NCI-H510A treated with DMSO at 0.1 percent for 48 hours (cell line): ENCODE results near the gene PGBD5.

Experiments used
- DNase-seq: peaks from one replicate; lab custom pipeline; 2025; lab: John Stamatoyannopoulos, UW

The PGBD5 gene

GRCh38 chr1:230376296-230376695, 49.8 kb downstream of the PGBD5 start:
- no peak for DNase-seq

- no peak for DNase-seq
Measured at GRCh38 chr1:230375780-230376179, 50.4 kb downstream of the PGBD5 start.

DNA sequence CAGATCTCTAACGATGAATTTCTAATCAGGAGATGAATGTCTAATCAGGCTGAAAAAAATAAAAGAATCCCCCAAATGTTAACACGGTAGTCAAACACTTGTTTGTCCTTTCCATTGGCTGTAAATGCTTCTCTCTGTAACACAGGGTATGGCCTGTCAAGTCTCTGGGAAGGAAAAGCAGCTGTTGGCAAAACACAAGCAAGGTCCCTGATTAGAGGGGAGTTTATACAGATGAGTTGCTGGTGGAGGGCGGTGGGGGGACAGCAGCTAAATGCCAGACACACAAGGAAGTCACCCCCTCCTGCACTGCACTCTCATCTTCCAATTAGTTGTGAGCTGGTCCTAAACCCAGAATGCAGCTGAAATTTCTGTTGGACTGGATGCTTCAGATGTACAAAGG, 51.0 kb downstream of the PGBD5 start:
- DNase-seq: no peak

DNA sequence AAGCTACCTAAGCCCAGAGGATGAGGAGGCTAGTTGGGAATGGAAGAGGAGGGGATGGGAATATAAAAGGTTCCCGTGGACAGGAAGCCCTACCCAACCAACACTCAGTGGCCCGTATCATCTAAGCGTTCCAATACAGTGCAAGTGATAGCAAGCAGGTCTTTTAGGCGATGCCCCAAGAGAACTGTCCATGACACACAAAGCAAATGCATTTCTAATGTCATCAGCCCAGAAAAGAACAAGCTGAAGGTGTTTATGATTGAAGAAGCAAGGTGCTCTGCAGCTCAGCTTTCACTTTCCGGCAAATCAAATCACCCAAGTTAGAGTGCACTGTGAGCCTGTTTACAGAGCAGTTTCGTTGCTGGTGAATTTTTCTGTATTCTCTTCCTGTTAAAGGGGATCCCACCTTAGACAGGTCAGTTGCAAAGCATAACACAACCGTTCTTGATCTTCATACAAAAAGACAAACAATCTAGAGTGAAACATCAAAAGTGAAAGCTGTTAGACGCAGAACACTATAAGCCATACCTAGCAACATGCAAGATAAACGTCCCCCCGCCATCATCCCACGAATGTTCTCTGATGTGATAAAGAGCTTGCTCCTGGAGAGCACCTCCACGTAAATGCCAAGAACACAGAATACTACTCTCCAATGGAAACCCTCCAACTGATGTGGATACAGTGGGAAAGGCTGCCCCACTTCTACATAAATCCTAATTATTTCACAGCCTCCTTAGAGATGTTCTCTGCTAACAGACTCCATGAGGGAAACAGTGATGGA, 54.0 kb downstream of the PGBD5 start:
- DNase-seq: no peak

GRCh38 chr1:230370109-230370508, 56.0 kb downstream of the PGBD5 start:
- no peak for DNase-seq

- DNase-seq: no peak
Measured at GRCh38 chr1:230368871-230369270, 57.3 kb downstream of the PGBD5 start.

DNA sequence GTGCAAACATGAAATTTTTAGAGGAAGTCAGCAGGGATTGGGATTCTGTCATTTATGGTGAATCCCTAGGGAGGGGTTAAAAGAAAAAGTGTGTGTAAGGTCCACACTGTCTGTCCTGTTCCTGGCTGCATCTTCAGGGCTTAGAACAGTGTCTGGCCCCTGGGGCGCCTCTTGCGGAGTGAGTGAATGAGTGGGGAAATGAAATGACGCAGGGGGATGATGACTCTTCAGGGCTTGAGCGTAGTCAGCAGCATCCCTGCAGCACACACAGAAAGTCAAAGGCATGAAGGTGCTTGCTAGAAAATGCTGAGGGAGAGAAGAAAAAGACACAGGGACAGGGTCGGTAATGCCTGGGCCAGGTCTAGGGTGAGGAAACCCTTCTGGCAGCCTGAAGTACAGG, 57.8 kb downstream of the PGBD5 start:
- no peak for DNase-seq

- no peak for DNase-seq
Measured at GRCh38 chr1:230366504-230366915, 59.6 kb downstream of the PGBD5 start.

DNA sequence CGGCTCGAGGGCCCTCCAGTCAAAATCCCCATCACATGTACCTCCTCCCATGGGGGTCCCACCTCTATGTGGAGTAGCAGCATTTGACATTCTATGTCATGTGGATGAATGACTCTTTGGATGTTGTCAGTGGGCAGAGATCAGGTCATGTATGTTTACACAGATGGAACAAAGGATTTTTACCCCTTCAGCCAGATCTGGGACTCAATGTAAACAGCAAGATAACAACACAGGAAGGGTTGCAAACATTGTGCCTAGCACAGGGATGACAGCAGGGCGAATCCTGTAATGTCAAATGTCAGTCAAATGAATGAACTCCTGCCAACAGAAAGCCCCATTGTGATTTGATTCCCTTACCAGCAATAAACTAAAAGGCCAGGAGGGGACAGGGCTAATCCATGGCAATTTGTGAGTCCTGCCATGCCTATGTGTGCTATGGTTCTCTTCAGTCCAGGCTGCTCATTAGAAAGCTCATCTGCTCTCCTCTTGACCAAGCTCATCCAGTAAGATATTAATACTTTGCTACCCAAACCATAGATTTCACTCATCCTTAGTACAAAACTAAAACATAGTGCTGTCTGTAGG, 60.3 kb downstream of the PGBD5 start:
- peak; percentile 49 for DNase-seq

DNA sequence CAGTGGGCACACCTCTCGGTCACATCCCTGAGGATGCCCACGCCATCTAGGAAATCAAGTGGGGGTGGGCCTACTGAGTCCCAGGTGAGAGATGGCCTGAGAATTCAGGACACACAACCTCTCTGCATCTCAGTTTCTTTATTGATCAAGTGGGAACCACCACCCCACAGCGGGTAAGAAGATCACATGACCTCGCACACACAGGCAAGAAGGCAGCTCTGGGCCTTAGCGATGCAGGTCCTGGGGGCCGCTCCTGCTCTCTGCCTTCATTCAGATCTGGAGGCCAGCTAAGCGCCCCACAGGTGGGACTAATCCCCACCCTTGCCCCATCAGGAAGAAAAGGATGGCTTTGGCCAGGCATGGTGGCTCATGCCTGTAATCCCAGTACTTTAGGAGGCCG, 63.2 kb downstream of the PGBD5 start:
- no peak for DNase-seq

DNA sequence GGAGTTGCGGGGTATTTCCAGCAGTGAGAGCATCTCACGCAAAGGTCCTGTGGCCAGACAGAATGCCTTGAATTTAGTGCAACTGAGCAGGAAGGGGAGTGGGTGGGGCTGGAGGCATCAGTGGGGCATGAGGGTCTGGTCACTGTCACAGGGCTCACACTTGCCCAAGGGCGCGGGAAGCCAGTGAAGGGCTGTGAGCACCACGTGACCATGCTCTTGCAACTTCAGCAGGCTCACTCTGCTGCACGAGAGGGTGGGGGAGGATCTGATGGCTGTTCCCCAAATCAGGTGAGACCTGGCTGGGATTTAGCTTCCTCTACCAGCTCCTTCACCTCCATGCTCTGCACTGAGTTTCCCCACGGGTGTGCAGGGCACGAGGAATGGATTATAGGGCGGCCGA, 64.2 kb downstream of the PGBD5 start:
- DNase-seq: no peak

DNA sequence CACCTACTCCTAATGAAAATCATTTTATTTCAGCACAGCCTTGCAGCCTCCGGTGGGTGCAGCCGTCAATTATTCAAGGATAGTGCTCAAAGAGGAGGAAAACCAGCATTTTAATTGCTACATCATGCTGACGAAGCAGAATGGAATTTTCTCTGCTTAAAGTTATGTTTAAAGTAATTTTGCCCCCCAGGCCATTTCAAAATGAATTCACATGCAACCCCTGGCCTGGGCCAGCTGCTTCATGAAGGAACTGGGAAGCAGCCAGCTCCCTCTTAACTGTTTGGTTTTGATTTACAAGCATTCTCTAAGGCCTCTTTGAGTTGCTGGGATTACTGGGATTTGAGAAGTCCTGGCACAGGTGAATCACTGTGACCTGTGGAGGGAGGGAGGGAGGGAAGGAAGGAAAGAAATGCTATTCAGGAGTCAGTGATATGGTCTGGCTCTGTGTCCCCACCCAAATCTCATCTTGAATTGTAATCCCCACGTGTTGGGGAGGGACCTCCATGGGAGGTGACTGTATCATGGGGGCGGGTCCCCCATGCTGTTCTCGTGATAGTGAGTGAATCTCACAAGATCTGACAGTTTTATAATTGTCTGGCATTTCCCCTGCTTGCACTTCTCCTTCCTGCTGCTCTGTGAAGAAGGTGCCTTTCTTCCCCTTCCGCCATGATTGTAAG, 66.0 kb downstream of the PGBD5 start:
- DNase-seq: no peak

- no peak for DNase-seq
Measured at GRCh38 chr1:230356869-230357794, 69.0 kb downstream of the PGBD5 start.

DNA sequence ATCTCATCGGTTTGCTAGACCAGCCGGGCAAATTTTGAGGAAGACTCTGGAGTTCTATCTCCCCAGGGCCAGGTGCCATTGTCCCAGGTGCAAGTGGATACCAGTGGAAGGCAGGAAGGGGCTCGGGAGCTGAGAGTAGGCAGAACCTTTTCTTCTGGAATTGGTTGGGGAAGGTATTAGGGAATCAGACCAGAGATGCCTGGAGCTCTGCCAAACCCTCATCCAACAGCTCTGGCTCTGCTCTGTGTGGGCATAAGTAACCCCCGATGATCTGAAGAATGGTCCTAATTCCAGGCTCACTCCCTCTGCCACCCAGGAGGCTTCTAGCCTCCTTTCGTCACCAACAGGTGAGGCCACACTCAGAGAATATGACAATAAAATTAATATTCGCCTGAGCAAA, 69.9 kb downstream of the PGBD5 start:
- no peak for DNase-seq

GRCh38 chr1:230355594-230355993, 70.5 kb downstream of the PGBD5 start:
- DNase-seq: no peak

GRCh38 chr1:230355128-230355527, 71.0 kb downstream of the PGBD5 start:
- DNase-seq: no peak

- DNase-seq: no peak
Measured at GRCh38 chr1:230354005-230354404, 72.1 kb downstream of the PGBD5 start.

DNA sequence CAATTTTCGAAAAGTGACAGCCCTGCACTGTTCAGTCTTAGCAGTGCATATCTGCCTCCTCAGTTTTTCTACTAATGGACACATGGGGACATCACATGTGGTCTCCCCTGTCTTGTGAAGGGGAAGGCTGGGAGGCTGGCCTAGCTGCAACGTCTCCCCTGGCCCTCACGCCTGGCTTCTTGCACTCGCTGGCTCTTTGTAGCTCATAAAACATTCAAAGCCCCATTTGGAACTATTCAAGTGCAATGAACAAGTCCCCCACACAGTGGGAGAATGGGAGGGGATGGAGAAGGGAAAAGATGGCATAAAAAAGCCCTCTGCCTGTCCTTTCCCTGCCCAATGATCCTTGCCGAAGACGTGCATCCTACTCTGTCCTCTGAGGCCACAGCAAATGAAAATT, 73.6 kb downstream of the PGBD5 start:
- no peak for DNase-seq

- no peak for DNase-seq
Measured at GRCh38 chr1:230351983-230352382, 74.1 kb downstream of the PGBD5 start.

DNA sequence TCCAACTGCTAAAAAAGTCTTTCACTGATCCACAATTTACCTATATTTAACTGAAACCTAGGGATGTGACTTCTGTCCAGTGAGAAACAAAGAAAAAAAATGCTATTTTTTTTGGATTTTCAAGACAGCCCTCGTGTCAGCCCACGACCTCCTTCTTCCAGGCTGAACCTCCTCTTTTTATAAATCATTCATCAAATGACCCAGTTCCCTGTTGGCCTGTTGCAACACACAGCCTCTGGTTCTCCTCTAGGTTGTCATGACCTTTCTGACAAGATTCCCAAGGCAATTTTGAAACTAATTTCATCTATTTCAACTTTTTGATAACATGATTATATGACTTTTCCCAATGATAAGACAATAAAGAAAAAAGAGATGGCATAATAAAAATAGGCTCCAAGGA, 74.6 kb downstream of the PGBD5 start:
- no peak for DNase-seq

DNA sequence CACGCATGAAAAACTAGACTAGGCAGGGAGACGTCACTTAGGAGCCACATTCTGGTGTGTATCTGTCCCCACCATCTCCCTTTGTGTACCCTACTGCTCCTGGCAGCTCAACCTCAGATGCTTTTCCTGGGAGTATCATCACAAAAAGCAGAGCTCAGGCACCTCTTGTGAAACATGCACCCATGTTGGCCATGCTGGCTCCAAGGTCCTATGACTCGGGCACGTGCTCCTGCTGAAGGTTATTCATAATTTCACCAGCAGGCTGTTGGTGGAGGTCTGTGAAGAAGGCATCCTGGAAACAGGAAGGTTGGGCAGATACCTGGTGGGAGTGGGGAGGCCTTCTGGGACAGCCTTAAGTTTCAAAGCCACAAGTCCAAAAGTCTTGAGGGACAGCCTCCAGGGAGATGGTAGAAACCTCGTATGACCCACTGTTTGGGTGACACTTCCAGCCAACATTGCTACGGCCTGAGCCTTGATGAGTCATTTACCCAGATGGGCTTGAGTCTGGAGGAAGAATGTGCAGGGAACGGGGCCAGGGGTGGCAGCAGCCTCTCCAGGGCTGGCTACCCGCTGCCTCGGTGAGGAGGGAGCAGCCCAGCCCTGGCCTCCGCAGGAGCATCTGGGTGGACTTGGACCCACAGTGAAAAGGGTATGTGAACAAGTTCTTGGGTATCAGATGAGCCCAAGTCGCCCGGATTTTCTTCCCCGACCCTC, 75.8 kb downstream of the PGBD5 start:
- no peak for DNase-seq

DNA sequence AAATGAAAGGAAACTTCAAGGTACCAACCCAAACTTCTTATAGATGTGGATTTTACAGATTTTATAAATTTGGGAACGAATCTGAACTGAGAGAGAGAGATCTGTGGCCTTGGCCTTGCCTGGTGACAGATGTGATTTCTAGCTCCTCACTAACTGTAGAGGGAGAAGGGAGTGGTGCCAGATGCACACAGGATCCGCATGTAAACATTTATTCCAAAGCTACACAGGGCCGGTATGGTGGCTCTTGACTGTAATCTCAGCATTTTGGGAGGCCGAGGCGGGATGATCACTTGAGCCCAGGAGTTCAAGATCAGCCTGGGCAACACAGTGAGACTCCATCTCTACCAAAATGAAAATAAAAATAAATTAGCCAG, 77.1 kb downstream of the PGBD5 start:
- no peak for DNase-seq
